22Rv1 (cell line): ENCODE results near the gene SLC27A5.

ENCODE experiments used
- CTCF ChIP-seq: fragments of 450-650 bp; IDR thresholded peaks from 2 replicates; pipeline ENCODE4 v1.5.1; 2017; ENCODE audit warnings: mild to moderate bottlenecking
- ZFX ChIP-seq: fragments of 450-650 bp; IDR thresholded peaks from 2 replicates; pipeline ENCODE4 v1.6.1; 2017; ENCODE audit warnings: antibody characterized with exemption, borderline replicate concordance

GRCh38 chr19:58552655-58553054, 40.9 kb upstream of the SLC27A5 start:
- TF ChIP-seq CTCF (no peak), ZFX (no peak)
